Measurements from ENCODE around the gene OR10AD1. TPM values are rescaled to one million over a fixed set of nuclear protein-coding genes. Genes with fewer than 3 reads are reported as not detected.

OR10AD1 gene
- total RNA-seq, 1 donor from 2014 or later = not detected

DNA sequence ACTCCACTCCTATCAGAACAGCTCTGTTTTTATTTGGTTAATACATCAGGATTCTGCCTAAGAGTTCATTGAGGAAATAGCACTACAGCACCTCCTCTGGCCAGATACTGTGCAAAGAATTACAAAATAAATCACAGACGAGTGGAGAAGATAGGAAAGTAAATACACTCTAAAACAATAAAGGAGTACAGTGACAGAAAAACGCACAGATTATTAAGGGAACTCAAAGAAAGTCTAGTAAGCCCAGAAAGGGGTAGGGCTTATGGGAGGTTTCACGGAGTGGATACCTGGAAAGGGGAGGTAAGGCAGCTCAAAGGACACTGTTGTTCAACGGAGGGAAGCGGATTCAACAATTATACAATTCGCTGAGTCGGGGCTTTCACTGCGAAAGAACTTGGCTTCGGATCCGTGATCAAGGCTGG is 5.5 kb downstream of the OR10AD1 start:
- intact Hi-C loops (cut with DNase I) = loop anchor here (10.0 kb wide), 1 partner anchor 147 kb away; no protein-coding TSS in a partner anchor
- DNase-seq (no peak), ATAC-seq (ENCODE audit: poor library complexity) (peak; percentile 48)

DNA sequence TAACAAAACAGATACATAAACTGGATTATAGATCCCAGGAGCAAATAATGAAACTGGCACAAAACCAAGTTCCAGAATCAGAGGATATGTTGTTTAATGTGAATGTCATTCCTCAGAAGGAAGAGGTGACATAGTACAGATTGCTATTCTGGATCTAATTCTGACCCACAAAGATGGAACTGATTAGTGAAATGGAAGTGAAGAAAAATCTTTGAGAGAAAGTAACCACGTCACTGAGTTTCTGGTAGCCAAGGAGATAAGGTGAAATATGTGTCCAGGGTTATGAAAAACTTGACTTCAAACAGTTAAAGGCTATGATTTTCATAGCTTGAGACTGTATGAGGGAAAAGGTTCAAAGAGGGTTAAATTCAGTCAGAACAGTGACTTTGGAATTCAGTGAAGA is 8.3 kb downstream of the OR10AD1 start:
- DNase-seq (no peak), ATAC-seq (ENCODE audit: poor library complexity) (no peak)
- intact Hi-C loops (cut with DNase I) = loop anchor here (10.0 kb wide), 1 partner anchor 150 kb away; no protein-coding TSS in a partner anchor

DNA sequence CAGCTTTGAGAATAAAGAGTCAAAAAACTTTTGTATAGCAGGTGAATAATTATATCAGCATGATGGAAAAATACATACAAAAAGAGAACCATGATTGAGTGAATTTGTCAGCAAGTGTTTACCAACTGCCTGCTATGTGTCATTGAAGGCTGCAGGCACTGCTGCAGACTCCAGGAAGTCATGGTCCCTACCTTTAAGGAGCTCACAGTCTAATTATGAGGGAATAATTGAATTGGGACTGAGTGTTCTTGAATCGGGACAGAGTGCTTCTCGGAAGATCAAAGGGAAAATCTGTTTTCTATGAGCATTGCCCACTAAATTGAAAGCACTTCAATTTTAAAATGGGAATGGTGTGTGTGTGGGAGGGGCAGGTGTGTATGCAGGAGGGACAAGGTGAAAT is 9.5 kb downstream of the OR10AD1 start:
- DNase-seq (no peak), ATAC-seq (ENCODE audit: poor library complexity) (no peak)
- intact Hi-C loops (cut with DNase I) = loop anchor here (10.0 kb wide), 1 partner anchor 151 kb away; no protein-coding TSS in a partner anchor

DNA sequence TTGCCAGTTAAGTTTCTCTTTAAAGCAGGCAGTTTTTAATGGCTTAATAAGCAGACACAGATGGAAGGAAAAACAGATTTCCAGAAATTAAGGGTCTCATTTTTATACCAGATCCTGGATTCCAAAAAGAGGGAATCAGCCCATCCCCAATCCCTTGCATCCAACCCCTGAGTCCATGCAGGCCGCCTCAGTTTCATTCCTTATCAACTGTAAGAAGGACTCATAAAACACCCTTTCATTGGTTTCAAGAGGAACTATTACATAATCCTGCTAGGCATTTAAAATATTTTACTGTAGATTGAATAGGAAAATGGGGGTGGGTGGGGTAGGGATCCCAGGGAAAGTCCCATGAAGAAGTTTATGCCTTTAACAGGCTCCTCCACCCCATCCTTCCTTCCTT is 10.2 kb downstream of the OR10AD1 start:
- intact Hi-C loops (cut with DNase I) = loop anchor here (10.0 kb wide), 1 partner anchor 152 kb away; no protein-coding TSS in a partner anchor
- ATAC-seq (ENCODE audit: poor library complexity) = no peak

GRCh38 chr12:48191096-48191495 is 12.0 kb downstream of the OR10AD1 start:
- no peak for ATAC-seq (ENCODE audit: poor library complexity)
- intact Hi-C loops (cut with DNase I) = loop anchor here (10.0 kb wide), 1 partner anchor 154 kb away; no protein-coding TSS in a partner anchor
- DNase-seq = no peak

More for the DNA sequence above, 10.2 kb downstream of the OR10AD1 start:
- DNase-seq = no peak

GRCh38 chr12:48189331-48190125 is 13.6 kb downstream of the OR10AD1 start:
- ATAC-seq (ENCODE audit: poor library complexity) (peak; percentile 83), DNase-seq (no peak)
- intact Hi-C loops (cut with DNase I) = loop anchor here (10.0 kb wide), 2 partner anchors 155 to 425 kb away; no protein-coding TSS in a partner anchor

- intact Hi-C loops (cut with DNase I) = loop anchor here (10.0 kb wide), 1 partner anchor 427 kb away; no protein-coding TSS in a partner anchor
- ATAC-seq (ENCODE audit: poor library complexity) (no peak), DNase-seq (no peak)
These were observed 15.0 kb downstream of the OR10AD1 start for GRCh38 chr12:48187916-48188695.

GRCh38 chr12:48185181-48185919 is 17.7 kb downstream of the OR10AD1 start:
- DNase-seq (no peak), ATAC-seq (ENCODE audit: poor library complexity) (no peak)
- intact Hi-C loops (cut with DNase I) = loop anchor here (10.0 kb wide), 1 partner anchor 429 kb away; no protein-coding TSS in a partner anchor

- DNase-seq = no peak
- no peak for ATAC-seq (ENCODE audit: poor library complexity)
- intact Hi-C loops (cut with DNase I) = loop anchor here (10.0 kb wide), 1 partner anchor 430 kb away; no protein-coding TSS in a partner anchor
These were observed 18.6 kb downstream of the OR10AD1 start for GRCh38 chr12:48184549-48184922.

DNA sequence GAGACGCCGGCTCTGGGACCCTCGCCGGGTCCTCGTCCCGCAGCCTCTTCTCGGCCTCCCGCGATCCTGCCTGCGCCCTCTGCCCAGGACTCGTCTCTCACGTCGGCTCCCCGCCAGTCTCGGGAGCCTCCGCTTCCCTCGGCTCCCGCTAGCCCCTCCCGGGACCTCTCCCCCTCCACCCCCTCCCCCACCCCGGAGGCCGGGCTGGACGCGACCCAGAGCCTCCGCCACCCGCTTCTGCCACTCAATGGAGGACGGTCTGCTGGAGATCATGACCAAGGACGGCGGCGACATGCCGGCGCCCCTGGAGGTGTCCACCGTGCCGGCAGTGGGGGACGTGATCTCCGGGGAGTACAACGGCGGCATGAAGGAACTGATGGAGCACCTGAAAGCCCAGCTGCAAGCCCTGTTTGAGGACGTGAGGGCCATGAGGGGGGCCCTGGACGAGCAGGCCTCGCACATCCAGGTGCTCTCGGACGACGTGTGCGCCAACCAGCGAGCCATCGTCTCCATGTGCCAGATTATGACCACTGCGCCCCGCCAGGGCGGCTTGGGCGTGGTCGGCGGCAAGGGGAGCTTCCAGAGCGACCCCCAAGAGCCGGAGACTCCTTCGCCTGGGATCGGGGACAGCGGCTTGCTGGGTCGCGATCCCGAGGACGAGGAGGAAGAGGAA is 19.1 kb downstream of the OR10AD1 start:
- ATAC-seq (ENCODE audit: poor library complexity) (peak; percentile 47), DNase-seq (no peak)
- intact Hi-C loops (cut with DNase I) = loop anchor here (10.0 kb wide), 1 partner anchor 431 kb away; no protein-coding TSS in a partner anchor

GRCh38 chr12:48183091-48183875 is 19.8 kb downstream of the OR10AD1 start, which contains the start of gene CCDC184:
TSS of gene CCDC184 (plus strand) at chr12:48183644. CDS start at chr12:48184123, 479 bp downstream.
- intact Hi-C loops (cut with DNase I) = loop anchor here (10.0 kb wide), 1 partner anchor 432 kb away; no protein-coding TSS in a partner anchor
- DNase-seq (peak; percentile 81), ATAC-seq (ENCODE audit: poor library complexity) (peak; percentile 89)

GRCh38 chr12:48182631-48183030 is 20.5 kb downstream of the OR10AD1 start:
- DNase-seq = no peak
- ATAC-seq (ENCODE audit: poor library complexity) = no peak
- intact Hi-C loops (cut with DNase I) = loop anchor here (10.0 kb wide), 1 partner anchor 432 kb away; no protein-coding TSS in a partner anchor

DNA sequence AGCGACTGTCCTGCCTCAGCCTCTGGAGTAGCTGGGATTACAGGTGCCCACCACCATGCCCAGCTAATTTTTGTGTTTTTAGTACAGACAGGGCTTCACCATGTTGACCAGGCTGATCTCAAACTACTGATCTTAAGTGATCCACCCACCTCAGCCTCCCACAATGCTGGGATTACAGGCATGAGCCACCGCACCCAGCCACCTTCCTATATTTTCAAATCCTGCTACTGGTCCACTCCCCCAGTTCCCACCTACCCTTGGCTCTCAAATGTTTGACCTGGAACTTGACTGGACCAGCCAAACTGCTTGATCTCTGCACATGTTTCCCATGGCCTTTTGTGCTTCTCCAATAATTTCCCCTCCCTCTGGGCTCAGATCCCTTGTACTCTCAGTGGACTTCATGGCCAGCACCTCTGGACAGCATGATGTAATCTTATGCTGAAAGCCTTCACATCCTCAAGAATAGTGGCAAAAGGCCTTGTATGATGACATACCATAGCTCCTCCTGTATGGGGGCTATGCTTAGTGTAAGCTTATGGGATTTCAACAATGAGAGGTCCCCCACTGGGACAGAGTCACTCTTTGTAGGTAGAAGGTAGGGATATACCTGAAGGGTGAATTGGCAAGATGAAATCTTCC is 22.1 kb downstream of the OR10AD1 start:
- intact Hi-C loops (cut with DNase I) = loop anchor here (10.0 kb wide), 1 partner anchor 434 kb away; no protein-coding TSS in a partner anchor
- DNase-seq (no peak), ATAC-seq (ENCODE audit: poor library complexity) (no peak)

DNA sequence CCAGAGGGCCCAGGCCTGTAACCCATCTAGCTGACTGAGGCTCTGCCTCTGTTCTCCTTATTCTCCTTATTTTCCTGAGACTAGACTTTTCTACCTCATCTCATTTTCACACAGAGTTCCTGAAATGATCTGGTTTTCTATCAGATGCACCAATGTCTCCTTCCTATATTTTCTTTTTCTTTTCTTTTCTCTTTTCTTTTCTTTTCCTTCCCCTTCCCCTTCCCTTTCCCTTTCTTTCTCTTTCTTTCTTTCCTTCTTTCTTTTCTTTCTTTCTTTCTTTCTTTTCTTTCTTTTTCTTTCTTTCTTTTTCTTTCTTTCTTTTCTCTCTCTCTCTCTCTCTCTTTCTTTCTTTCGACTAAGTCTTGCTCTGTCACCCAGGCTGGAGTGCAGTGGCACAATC is 22.7 kb downstream of the OR10AD1 start:
- no peak for DNase-seq
- intact Hi-C loops (cut with DNase I) = loop anchor here (10.0 kb wide), 1 partner anchor 434 kb away; no protein-coding TSS in a partner anchor
- no peak for ATAC-seq (ENCODE audit: poor library complexity)

- intact Hi-C loops (cut with DNase I) = no loop called here
- no peak for DNase-seq
- ATAC-seq (ENCODE audit: poor library complexity) = no peak
These were observed 23.6 kb downstream of the OR10AD1 start for GRCh38 chr12:48179466-48179865.

- DNase-seq (no peak), ATAC-seq (ENCODE audit: poor library complexity) (no peak)
- intact Hi-C loops (cut with DNase I) = no loop called here
These were observed 25.1 kb downstream of the OR10AD1 start for GRCh38 chr12:48177982-48178381.

DNA sequence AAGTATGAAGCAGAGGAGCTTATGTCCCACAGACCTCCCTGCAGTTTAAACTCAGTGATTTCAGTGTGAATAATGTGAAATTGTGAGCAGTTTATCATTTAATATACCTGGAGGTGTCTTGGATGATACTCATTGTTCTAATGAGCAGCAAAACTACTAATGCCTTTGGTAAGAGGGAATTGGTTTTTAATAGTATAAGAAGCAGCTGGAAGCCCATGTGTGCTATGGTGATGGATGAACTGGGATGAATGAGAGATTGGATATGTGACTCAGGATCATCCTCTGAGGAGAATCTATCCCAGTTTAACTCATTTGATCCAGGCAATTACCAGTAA is 26.7 kb downstream of the OR10AD1 start:
- DNase-seq (no peak), ATAC-seq (ENCODE audit: poor library complexity) (no peak)
- intact Hi-C loops (cut with DNase I) = no loop called here
